H9 (cell line): ENCODE data around the gene MAN2C1. TPM values are rescaled to one million over a fixed set of nuclear protein-coding genes. Genes with fewer than 3 reads are reported as not detected.

ENCODE experiments used
- DNase-seq: peaks from one replicate; pipeline ENCODE4 v3.0.0-alpha.2; 2017
- H2AFZ ChIP-seq: one replicate; pipeline ENCODE4 v1.6.1; 2013; ENCODE audit warnings: mild to moderate bottlenecking, low read length, control low read depth, moderate library complexity
- H2AK5ac ChIP-seq: 2 replicates; pipeline ENCODE4 v1.6.1; 2013; ENCODE audit warnings: low read length, control low read depth, mixed read lengths; ENCODE audit not compliant: insufficient read length
- H2BK120ac ChIP-seq: one replicate; pipeline ENCODE4 v1.6.1; 2013; ENCODE audit warnings: low read depth, mild to moderate bottlenecking, low read length, control low read depth, inconsistent platforms; ENCODE audit not compliant: poor library complexity, severe bottlenecking
- H2BK12ac ChIP-seq: 2 replicates; pipeline ENCODE4 v1.6.1; 2013; ENCODE audit warnings: low read length, control low read depth, mixed read lengths, low read depth; ENCODE audit not compliant: insufficient read length
- H2BK15ac ChIP-seq: 2 replicates; pipeline ENCODE4 v1.6.1; 2013; ENCODE audit warnings: low read depth, low read length, control low read depth
- H2BK20ac ChIP-seq: one replicate; pipeline ENCODE4 v1.6.1; 2013; ENCODE audit warnings: low read depth, mild to moderate bottlenecking, low read length, control low read depth, inconsistent platforms; ENCODE audit not compliant: poor library complexity, severe bottlenecking
- H2BK5ac ChIP-seq: 2 replicates; pipeline ENCODE4 v1.6.1; 2013; ENCODE audit warnings: low read length, control low read depth, mixed read lengths; ENCODE audit not compliant: insufficient read length
- H3K14ac ChIP-seq: 2 replicates; pipeline ENCODE4 v1.6.1; 2013; ENCODE audit warnings: low read length, control low read depth; ENCODE audit not compliant: insufficient read depth
- H3K18ac ChIP-seq: 2 replicates; pipeline ENCODE4 v1.6.1; 2013; ENCODE audit warnings: low read depth, mild to moderate bottlenecking, mixed read lengths, low read length, control low read depth; ENCODE audit not compliant: insufficient read length
- H3K23ac ChIP-seq: 2 replicates; pipeline ENCODE4 v1.6.1; 2013; ENCODE audit warnings: low read length, control low read depth, mixed read lengths, low read depth; ENCODE audit not compliant: insufficient read length
- H3K23me2 ChIP-seq: 2 replicates; pipeline ENCODE4 v1.6.1; 2013; ENCODE audit warnings: low read depth, mild to moderate bottlenecking, mixed read lengths, low read length, control low read depth; ENCODE audit not compliant: insufficient read length, poor library complexity, severe bottlenecking
- H3K27ac ChIP-seq: 2 replicates; pipeline ENCODE4 v1.5.1; 2013; ENCODE audit warnings: low read length, control low read depth, mixed read lengths, low read depth; ENCODE audit not compliant: insufficient read length
- H3K27me3 ChIP-seq: 2 replicates; pipeline ENCODE4 v1.6.1; 2013; ENCODE audit warnings: low read length, control low read depth, inconsistent platforms; ENCODE audit not compliant: insufficient read depth
- H3K4ac ChIP-seq: 2 replicates; pipeline ENCODE4 v1.6.1; 2013; ENCODE audit warnings: low read depth, mild to moderate bottlenecking, control low read depth, inconsistent platforms, low read length, moderate library complexity
- H3K4me1 ChIP-seq: 2 replicates; pipeline ENCODE4 v1.6.1; 2013; ENCODE audit warnings: low read length, control low read depth, inconsistent platforms; ENCODE audit not compliant: insufficient read depth
- H3K4me2 ChIP-seq: 2 replicates; pipeline ENCODE4 v1.6.1; 2013; ENCODE audit warnings: low read length, control low read depth, mixed read lengths; ENCODE audit not compliant: insufficient read length, insufficient read depth
- H3K56ac ChIP-seq: 2 replicates; pipeline ENCODE4 v1.6.1; 2013; ENCODE audit warnings: low read depth, mild to moderate bottlenecking, mixed read lengths, low read length, control low read depth; ENCODE audit not compliant: insufficient read length
- H3K79me1 ChIP-seq: 2 replicates; pipeline ENCODE4 v1.6.1; 2013; ENCODE audit warnings: low read depth, mild to moderate bottlenecking, moderate library complexity, low read length, control low read depth, inconsistent platforms; ENCODE audit not compliant: insufficient read depth, poor library complexity, severe bottlenecking
- H3K79me2 ChIP-seq: 2 replicates; pipeline ENCODE4 v1.6.1; 2013; ENCODE audit warnings: low read length, control low read depth, inconsistent platforms; ENCODE audit not compliant: insufficient read depth
- H3K9ac ChIP-seq: 2 replicates; pipeline ENCODE4 v1.6.1; 2013; ENCODE audit warnings: low read length, control low read depth, mixed read lengths; ENCODE audit not compliant: insufficient read length; ENCODE audit errors: extremely low read depth
- H3K9me3 ChIP-seq: one replicate; pipeline ENCODE4 v1.6.1; 2013; ENCODE audit warnings: low read depth, low read length, inconsistent platforms; ENCODE audit not compliant: control insufficient read depth
- H3T11ph ChIP-seq: one replicate; pipeline ENCODE4 v1.6.1; 2013; ENCODE audit warnings: mild to moderate bottlenecking, low read length, control low read depth, inconsistent platforms
- H4K20me1 ChIP-seq: one replicate; pipeline ENCODE4 v1.6.1; 2013; ENCODE audit not compliant: control insufficient read depth, insufficient read length, insufficient read depth
- H4K5ac ChIP-seq: 2 replicates; pipeline ENCODE4 v1.6.1; 2013; ENCODE audit warnings: low read depth, mild to moderate bottlenecking, mixed read lengths, low read length, control low read depth; ENCODE audit not compliant: insufficient read length
- H4K8ac ChIP-seq: replicated peaks from 2 replicates; pipeline ENCODE4 v1.6.1; 2013; ENCODE audit warnings: low read length, control low read depth, mixed read lengths, low read depth; ENCODE audit not compliant: insufficient read length
- H4K91ac ChIP-seq: 2 replicates; pipeline ENCODE4 v1.6.1; 2013; ENCODE audit warnings: low read depth, mild to moderate bottlenecking, moderate library complexity, mixed read lengths, low read length, control low read depth; ENCODE audit not compliant: insufficient read length
- H3K27ac Mint-ChIP-seq, 3 experiments: 2 replicates in 2 of 3; 3 replicates in 1 of 3; pipeline ENCODE4 v1.8.0; 2020 to 2021; ENCODE audit warnings: mixed read lengths in 3 of 3, mild to moderate bottlenecking in 1 of 3, moderate library complexity in 1 of 3
- H3K27me3 Mint-ChIP-seq: 2 replicates; pipeline ENCODE4 v1.8.0; 2021; ENCODE audit warnings: low read depth, mild to moderate bottlenecking, moderate library complexity, mixed read lengths
- H3K36me3 Mint-ChIP-seq, 3 experiments: 2 replicates in 2 of 3; 3 replicates in 1 of 3; pipeline ENCODE4 v1.8.0; 2020 to 2021; ENCODE audit warnings: low read depth in 3 of 3, mixed read lengths in 3 of 3; ENCODE audit not compliant: insufficient read depth in 1 of 3
- H3K4me1 Mint-ChIP-seq, 2 experiments: 2 replicates each; pipeline ENCODE4 v1.8.0; 2020; ENCODE audit warnings: mixed read lengths in 2 of 2
- H3K4me3 Mint-ChIP-seq, 2 experiments: 2 replicates in 1 of 2; 3 replicates in 1 of 2; pipeline ENCODE4 v1.8.0; 2020 to 2021; ENCODE audit warnings: mild to moderate bottlenecking in 2 of 2, mixed read lengths in 2 of 2, moderate library complexity in 1 of 2
- H3K9me3 Mint-ChIP-seq, 2 experiments: 2 replicates in 1 of 2; 3 replicates in 1 of 2; pipeline ENCODE4 v1.8.0; 2020; ENCODE audit warnings: mild to moderate bottlenecking in 2 of 2, mixed read lengths in 2 of 2, moderate library complexity in 1 of 2
- CTCF ChIP-seq: fragments of 200-600 bp; sonication (generic); conservative IDR thresholded peaks from 3 replicates; pipeline ENCODE4 v1.8.0; 2021; ENCODE audit warnings: antibody characterized with exemption, mild to moderate bottlenecking
- WGBS: extraction: QIAGEN DNeasy Blood & Tissue Kit; methylation state at CpG from one replicate; pipeline ENCODE4 v1.1.7; 2013; ENCODE audit warnings: missing lambda C conversion rate, low lambda C conversion rate, mixed read lengths; ENCODE audit not compliant: insufficient read length; ENCODE audit errors: extremely low coverage; 5-methylcytosine and 5-hydroxymethylcytosine counted together
- total RNA-seq: library from RNA; stranded (reverse); gene quantifications from 2 replicates; pipeline ENCODE4 v1.2.1, GENCODE V29; 2021

MAN2C1 gene
- total RNA-seq, 1 experiment from 2014 or later = 112 TPM

DNA sequence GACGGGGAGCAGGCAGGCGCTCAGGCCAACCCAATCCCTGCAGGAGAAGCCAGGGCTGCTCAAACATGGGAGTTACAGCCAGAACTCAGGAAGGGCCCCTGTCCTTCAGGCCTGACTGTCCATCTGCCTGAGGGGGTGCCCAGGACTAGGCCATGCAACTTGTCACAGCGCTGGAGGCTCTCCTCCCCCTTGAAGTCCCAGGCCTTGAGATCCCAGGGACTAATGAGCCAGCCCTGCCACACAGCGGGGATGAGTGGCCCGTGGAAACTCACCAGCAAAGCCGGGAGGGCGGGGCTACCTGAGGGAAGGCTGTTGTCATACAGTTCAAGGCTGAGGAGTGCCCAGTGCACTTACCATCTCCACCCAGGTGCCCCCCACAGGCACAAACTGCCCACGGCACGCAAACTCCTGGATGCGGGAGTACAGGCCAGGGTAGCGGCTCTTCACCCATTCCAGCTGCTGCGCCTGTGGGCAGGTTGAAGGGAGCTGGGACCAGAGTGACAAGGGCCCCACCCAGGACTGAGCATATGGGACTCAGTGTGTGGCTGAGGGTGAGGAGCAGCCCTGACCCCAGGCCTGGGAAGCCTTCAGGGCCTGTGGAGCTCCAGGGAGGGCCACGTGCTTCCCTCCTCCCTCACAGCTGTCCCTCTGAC lies 6.3 kb downstream of the MAN2C1 start:
- Mint-ChIP-seq H3K27me3 (peaks cover 1% of the 10 kb centered on the region; the same call in 1 of the 2 replicates), H3K27ac (no peak overlapping the region), H3K36me3 (peaks cover 14 to 50% (median 49%) of the 10 kb centered on the region in 3 experiments; a peak in 6 of 7 replicates), H3K4me3 (no peak overlapping the region), H3K9me3 (no peaks in the 10 kb centered on the region), H3K4me1 (no peaks in the 10 kb centered on the region; a peak in 1 of 4 replicates)
- no peak overlapping the region for H3K23ac ChIP-seq
- no peak overlapping the region for H3K9ac ChIP-seq
- H3K9me3 ChIP-seq = no peaks in the 10 kb centered on the region
- no peak overlapping the region for H3K27ac ChIP-seq
- no peaks in the 10 kb centered on the region for H3K27me3 ChIP-seq
- no peak overlapping the region for H3T11ph ChIP-seq
- no peak overlapping the region for H2BK12ac ChIP-seq
- H3K4me2 ChIP-seq = no peak overlapping the region
- no peaks in the 10 kb centered on the region for H3K4me1 ChIP-seq
- no peak overlapping the region for H3K56ac ChIP-seq
- no peaks in the 10 kb centered on the region for H4K20me1 ChIP-seq
- no peaks in the 10 kb centered on the region for H3K79me1 ChIP-seq
- H2BK20ac ChIP-seq = no peak overlapping the region
- H2AFZ ChIP-seq = no peak overlapping the region
- H4K8ac ChIP-seq = no peak overlapping the region
- no peak overlapping the region for H4K91ac ChIP-seq
- H3K18ac ChIP-seq = no peak overlapping the region
- H2BK5ac ChIP-seq = no peak overlapping the region
- no peaks in the 10 kb centered on the region for H3K79me2 ChIP-seq
- TF ChIP-seq CTCF = no peak
- H3K4ac ChIP-seq = no peak overlapping the region
- H2BK15ac ChIP-seq = no peak overlapping the region
- no peak overlapping the region; the same call in 1 of the 2 replicates for H3K14ac ChIP-seq
- H4K5ac ChIP-seq = no peak overlapping the region
- no peaks in the 10 kb centered on the region for H3K23me2 ChIP-seq
- no peak for DNase-seq
- WGBS = no CpG with 5 or more reads among the region's 13 CpGs
- H2BK120ac ChIP-seq = no peak overlapping the region
- H2AK5ac ChIP-seq = no peak overlapping the region
